Esophagus squamous epithelium (tissue), 5 donors: ENCODE results near the gene FOXP1. TPM values are rescaled to one million over a fixed set of nuclear protein-coding genes. Genes with fewer than 3 reads are reported as not detected.

ENCODE experiments used
- DNase-seq: peaks from one replicate; lab custom pipeline; 2025; lab: John Stamatoyannopoulos, UW
- H3K27ac ChIP-seq, 4 donors: fragments of 200-600 bp; sonication (generic); one replicate each; pipeline ENCODE4 v1.5.1; 2016 to 2019; ENCODE audit warnings: mild to moderate bottlenecking in 1 of 4
- H3K27me3 ChIP-seq, 4 donors: fragments of 200-600 bp; sonication (generic); 1 replicate in 3 of 4; 2 replicates in 1 of 4; pipeline versions ENCODE4 v1.5.1 to v1.6.0; 2017 to 2021; ENCODE audit warnings: antibody characterized with exemption in 1 of 4
- H3K36me3 ChIP-seq, 3 donors: fragments of 200-600 bp; sonication (generic); one replicate each; pipeline ENCODE4 v1.5.1; 2016 to 2019
- H3K4me1 ChIP-seq, 3 donors: fragments of 200-600 bp; sonication (generic); one replicate each; pipeline ENCODE4 v1.5.1; 2017 to 2019
- H3K4me3 ChIP-seq, 4 donors: fragments of 200-600 bp; sonication (generic); 1 replicate in 3 of 4; 2 replicates in 1 of 4; pipeline ENCODE4 v1.5.1; 2016 to 2019; ENCODE audit warnings: mild to moderate bottlenecking in 2 of 4, moderate library complexity in 1 of 4
- H3K9me3 ChIP-seq, 3 donors: fragments of 200-600 bp; sonication (generic); one replicate each; pipeline ENCODE4 v1.5.1; 2016 to 2019
- CTCF ChIP-seq, 6 experiments: fragments of 450-650 bp in 4 of 6; fragments of 200-600 bp in 2 of 6; sonication (generic) in 2 of 6; IDR thresholded peaks; one replicate each; pipeline ENCODE4 v1.5.1; 2016 to 2019; ENCODE audit warnings: antibody characterized with exemption in 6 of 6, mild to moderate bottlenecking in 4 of 6, moderate library complexity in 4 of 6
- POLR2A ChIP-seq, 4 donors: fragments of 450-650 bp; IDR thresholded peaks; one replicate each; pipeline ENCODE4 v1.6.1; 2017; ENCODE audit warnings: antibody characterized with exemption in 4 of 4, mild to moderate bottlenecking in 4 of 4, moderate library complexity in 3 of 4
- WGBS, 2 donors: methylation state at CpG; one replicate each; pipeline ENCODE4 v1.1.5; 2018; 5-methylcytosine and 5-hydroxymethylcytosine counted together
- intact Hi-C: fragments of 100-400 bp; cut with DNase I; formaldehyde crosslinking; loops from one replicate; pipeline ENCODE4 v1.15.0; 2022
- total RNA-seq, 4 donors: library from RNA; depleted of rRNA; stranded (reverse); fragments of >200 nt; gene quantifications; one replicate each; pipeline ENCODE4 v1.1.0, GENCODE V29; 2016
- donor health status: DM: yes; HTN: yes; CAD: no.

FOXP1 gene
- total RNA-seq, 4 donors from 2014 or later = 49.1 to 124 (median 61.1) TPM

- no peak for DNase-seq
- Histone ChIP-seq H3K4me1 (peaks cover 0 to 40% (median 11%) of the 10 kb centered on the region in 3 donors), H3K9me3 (no peaks in the 10 kb centered on the region), H3K36me3 (no peaks in the 10 kb centered on the region), H3K27ac (peak overlapping the region in 3 of 4 donors; percentile 12 to 64 (median 38)), H3K4me3 (no peak overlapping the region), H3K27me3 (no peaks in the 10 kb centered on the region)
- no peak for TF ChIP-seq CTCF (IDR thresholded peaks at IDR 0.05)
- no peak for TF ChIP-seq POLR2A (IDR thresholded peaks at IDR 0.05)
- WGBS, 2 donors = 56 to 57% methylated on average over 10 of the region's 10 CpGs
- intact Hi-C loops = no loop called here
Observed at GRCh38 chr3:71520161-71521020, 63.1 kb downstream of the FOXP1 start.

GRCh38 chr3:71518089-71518488 is 65.4 kb downstream of the FOXP1 start:
- Histone ChIP-seq H3K4me1 (peaks cover 0 to 40% (median 11%) of the 10 kb centered on the region in 3 donors), H3K36me3 (no peaks in the 10 kb centered on the region), H3K4me3 (no peak overlapping the region), H3K27me3 (no peaks in the 10 kb centered on the region), H3K27ac (no peak overlapping the region), H3K9me3 (no peaks in the 10 kb centered on the region)
- intact Hi-C loops = no loop called here
- TF ChIP-seq POLR2A (IDR thresholded peaks at IDR 0.05) = no peak
- no peak for TF ChIP-seq CTCF (IDR thresholded peaks at IDR 0.05)
- no peak for DNase-seq

GRCh38 chr3:71517271-71517791 is 66.2 kb downstream of the FOXP1 start:
- no peak for DNase-seq
- Histone ChIP-seq H3K27ac (no peak overlapping the region), H3K4me1 (peaks cover 0 to 42% (median 8%) of the 10 kb centered on the region in 3 donors), H3K27me3 (no peaks in the 10 kb centered on the region), H3K9me3 (no peaks in the 10 kb centered on the region), H3K36me3 (no peaks in the 10 kb centered on the region), H3K4me3 (no peak overlapping the region)
- WGBS, 2 donors = 52 to 54% methylated on average over 3 of the region's 3 CpGs
- no peak for TF ChIP-seq POLR2A (IDR thresholded peaks at IDR 0.05)
- TF ChIP-seq CTCF (IDR thresholded peaks at IDR 0.05) = no peak
- intact Hi-C loops = no loop called here

- Histone ChIP-seq H3K36me3 (no peaks in the 10 kb centered on the region), H3K27ac (peak overlapping the region in 2 of 4 donors; percentile 15 to 51), H3K4me3 (no peak overlapping the region), H3K27me3 (no peaks in the 10 kb centered on the region), H3K9me3 (no peaks in the 10 kb centered on the region), H3K4me1 (peaks cover 0 to 46% (median 2%) of the 10 kb centered on the region in 3 donors)
- intact Hi-C loops = no loop called here
- TF ChIP-seq CTCF (IDR thresholded peaks at IDR 0.05) = no peak
- TF ChIP-seq POLR2A (IDR thresholded peaks at IDR 0.05) = no peak
- no peak for DNase-seq
- WGBS, 2 donors = 48 to 79% methylated on average over 11 of the region's 11 CpGs
Observed at GRCh38 chr3:71515636-71516365, 67.7 kb downstream of the FOXP1 start.

- no peak for DNase-seq
- Histone ChIP-seq H3K27me3 (no peaks in the 10 kb centered on the region), H3K36me3 (no peaks in the 10 kb centered on the region), H3K4me1 (peaks cover 0 to 39% (median 2%) of the 10 kb centered on the region in 3 donors), H3K27ac (no peak overlapping the region), H3K4me3 (no peak overlapping the region), H3K9me3 (no peaks in the 10 kb centered on the region)
- 70 to 78% methylated on average over 4 to 5 of the region's 5 CpGs for WGBS, 2 donors
- intact Hi-C loops = no loop called here
- no peak for TF ChIP-seq CTCF (IDR thresholded peaks at IDR 0.05)
- no peak for TF ChIP-seq POLR2A (IDR thresholded peaks at IDR 0.05)
Observed at GRCh38 chr3:71514621-71515020, 68.9 kb downstream of the FOXP1 start.
